LNCaP clone FGC (cell line): ENCODE results near the gene FCER1G.

Experiments used
- DNase-seq: peaks from one replicate; pipeline ENCODE4 v3.0.0-alpha.2; 2011; ENCODE audit warnings: low read depth
- H3K4me3 ChIP-seq: 2 replicates; pipeline ENCODE4 v1.5.1; 2011; ENCODE audit warnings: mild to moderate bottlenecking, low read depth, low read length, control low read depth
- TF ChIP-seq, protein P1 (sequence below): IDR thresholded peaks from 2 replicates; pipeline ENCODE4 v1.5.1; 2012; ENCODE audit warnings: mild to moderate bottlenecking; ENCODE audit not compliant: control insufficient read depth, insufficient read depth; ENCODE audit errors: extremely low read depth

FCER1G gene

DNA sequence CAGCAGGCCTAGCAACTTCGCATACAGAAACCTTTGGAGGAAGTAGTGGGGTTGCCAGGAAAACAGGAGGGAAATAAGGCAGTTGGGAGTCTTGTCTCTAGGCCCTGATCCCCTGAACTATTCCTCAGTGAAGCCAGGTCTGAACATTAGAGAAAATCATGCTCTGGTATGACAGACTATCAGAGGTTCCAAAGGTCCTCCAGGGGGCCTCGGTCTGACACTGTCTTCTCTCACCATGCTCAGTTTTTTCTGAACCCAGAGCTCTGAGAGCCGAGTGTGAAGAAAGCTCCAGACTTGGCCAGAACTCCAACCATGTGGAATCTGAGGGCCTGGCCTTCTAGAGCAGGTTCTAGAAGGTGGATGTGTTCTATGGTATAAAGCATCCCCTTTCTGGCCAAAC lies 14.8 kb downstream of the FCER1G start:
- H3K4me3 ChIP-seq, result no peak overlapping the region
- TF ChIP-seq, protein P1, sequence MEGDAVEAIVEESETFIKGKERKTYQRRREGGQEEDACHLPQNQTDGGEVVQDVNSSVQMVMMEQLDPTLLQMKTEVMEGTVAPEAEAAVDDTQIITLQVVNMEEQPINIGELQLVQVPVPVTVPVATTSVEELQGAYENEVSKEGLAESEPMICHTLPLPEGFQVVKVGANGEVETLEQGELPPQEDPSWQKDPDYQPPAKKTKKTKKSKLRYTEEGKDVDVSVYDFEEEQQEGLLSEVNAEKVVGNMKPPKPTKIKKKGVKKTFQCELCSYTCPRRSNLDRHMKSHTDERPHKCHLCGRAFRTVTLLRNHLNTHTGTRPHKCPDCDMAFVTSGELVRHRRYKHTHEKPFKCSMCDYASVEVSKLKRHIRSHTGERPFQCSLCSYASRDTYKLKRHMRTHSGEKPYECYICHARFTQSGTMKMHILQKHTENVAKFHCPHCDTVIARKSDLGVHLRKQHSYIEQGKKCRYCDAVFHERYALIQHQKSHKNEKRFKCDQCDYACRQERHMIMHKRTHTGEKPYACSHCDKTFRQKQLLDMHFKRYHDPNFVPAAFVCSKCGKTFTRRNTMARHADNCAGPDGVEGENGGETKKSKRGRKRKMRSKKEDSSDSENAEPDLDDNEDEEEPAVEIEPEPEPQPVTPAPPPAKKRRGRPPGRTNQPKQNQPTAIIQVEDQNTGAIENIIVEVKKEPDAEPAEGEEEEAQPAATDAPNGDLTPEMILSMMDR, result no peak
- no peak for DNase-seq

DNA sequence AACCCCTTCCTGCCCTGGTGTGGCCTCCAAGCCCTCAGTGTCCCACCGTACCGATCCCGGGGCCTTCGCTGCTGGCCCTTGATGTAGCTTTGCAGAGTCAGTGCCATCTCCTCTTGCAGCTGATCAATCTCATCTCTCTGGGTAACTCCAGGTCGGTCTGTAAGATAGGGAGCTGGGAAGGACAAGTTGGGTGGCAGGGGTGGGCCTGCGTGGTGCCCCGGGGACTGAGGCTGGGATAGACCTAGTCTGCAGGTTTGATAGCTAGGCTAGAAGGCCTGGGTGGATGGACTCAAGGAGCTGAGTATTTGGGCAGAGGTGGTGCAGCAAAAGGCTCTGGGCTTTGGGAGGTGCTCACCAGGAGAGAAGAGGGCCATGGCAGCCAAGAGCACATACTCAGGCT lies 15.7 kb downstream of the FCER1G start:
- TF ChIP-seq, protein P1, result no peak
- no peak for DNase-seq
- H3K4me3 ChIP-seq, result no peak overlapping the region

DNA sequence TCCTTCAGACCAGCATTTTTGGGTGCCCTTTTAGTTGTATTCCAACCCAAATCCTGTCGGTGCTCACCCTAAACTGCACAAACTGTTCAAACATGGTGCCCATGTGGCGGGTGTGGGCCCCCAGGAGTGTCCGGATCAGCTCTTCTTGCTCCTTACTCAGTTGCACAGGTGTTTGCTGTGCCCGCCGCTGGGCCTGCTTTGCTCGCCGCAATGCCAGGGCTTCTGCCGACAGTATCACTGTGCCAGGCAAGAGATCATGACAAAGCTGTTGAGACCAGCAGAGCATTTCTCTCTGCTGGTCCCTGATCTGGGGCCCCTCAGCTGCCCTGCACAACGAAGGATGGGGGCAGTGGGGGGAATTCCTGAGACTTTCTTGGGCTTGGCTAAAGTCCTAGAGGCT lies 18.0 kb downstream of the FCER1G start:
- no peak for DNase-seq
- no peak overlapping the region for H3K4me3 ChIP-seq
- TF ChIP-seq, protein P1, result no peak

DNA sequence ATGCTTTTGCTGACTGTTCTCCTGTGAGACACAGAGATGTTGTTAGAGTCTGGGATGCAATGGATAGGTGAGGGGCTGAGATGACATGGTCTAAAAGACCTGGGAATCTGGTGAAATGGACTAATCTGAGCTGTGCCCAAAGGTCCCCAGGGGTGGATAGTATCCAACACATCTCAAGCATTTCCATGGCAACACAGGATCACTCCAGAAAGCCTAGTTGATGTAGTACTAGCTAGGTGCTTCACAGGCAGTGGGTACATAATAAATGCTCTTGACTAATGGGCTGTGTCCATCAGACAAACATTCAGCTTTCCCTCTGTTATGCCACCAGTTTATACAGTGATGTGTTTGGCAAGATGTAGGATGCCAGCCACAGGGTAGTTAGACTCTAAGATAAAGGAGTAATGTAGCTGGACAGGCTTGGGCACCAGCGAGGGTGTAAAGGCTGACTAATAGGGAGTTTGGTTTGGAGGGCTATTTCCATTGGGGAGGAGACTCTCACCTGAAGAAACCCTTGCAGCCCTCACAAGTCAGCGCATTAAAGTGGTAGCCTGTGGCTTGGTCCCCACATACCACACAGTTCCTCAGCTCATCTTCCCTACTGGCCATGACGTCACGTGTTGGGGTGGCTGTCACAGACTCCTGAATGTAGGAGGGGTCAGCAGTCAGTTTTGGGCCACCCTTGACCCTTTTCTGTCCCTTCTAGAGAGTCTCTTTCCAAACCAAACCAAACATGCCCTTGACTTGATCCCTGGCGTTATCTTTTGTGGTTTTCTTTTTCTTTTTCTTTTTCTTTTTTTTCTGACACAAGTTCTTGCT lies 21.1 kb downstream of the FCER1G start:
- TF ChIP-seq, protein P1, result no peak
- no peak for DNase-seq
- H3K4me3 ChIP-seq, result no peak overlapping the region

DNA sequence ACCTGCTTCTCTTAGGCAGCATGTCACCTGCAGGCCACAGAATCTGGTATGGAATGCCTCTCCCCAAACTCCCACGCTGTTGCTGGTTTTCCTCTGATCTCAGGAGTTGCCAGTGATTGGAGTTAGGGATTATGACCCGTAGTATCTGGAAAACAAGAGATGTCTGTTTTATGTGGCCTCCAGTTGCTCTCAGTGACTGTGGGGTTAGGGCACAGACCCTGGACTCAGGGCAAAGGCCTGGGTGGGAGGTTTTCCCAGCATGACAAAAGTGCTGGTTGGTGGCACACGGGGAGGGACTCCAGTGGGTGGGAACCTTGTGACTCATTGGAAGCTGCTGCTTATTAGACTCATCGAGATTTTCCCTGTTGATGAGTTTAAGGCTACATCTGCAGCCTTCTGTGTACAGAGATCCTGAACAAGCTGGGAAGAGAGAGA lies 23.0 kb downstream of the FCER1G start, which contains the start of gene NR1I3:
Gene NR1I3 (minus strand): TSS at position 165 of the 435 bp plus-strand sequence. CDS start 1,638 bp downstream, outside the sequence.
- no peak for DNase-seq
- H3K4me3 ChIP-seq, result no peak within 1 kb of the TSS
- TF ChIP-seq, protein P1, result no peak

DNA sequence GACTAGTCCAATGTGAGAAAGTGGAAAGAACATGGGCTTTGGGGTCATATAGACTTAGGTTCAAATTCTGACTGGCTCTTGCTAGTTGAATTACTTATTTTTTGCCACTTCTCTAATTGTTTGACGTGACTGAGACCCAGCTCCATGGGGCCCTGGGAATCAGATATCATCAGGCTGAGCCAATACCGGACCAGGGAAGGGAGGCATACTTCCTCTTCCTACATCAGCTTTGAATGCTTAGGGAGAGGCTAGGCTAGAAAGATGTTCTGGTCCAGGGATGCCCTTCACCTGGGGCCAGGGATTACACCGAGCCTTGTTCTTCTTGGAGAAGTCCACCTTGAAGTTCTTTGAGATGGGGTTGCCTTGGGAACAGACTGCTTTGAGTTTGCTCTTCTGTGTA lies 26.6 kb downstream of the FCER1G start:
- no peak for DNase-seq
- no peak overlapping the region for H3K4me3 ChIP-seq
- TF ChIP-seq, protein P1, result no peak
